ENCODE measurements around the gene OSBPL3. TPM values are rescaled to one million over a fixed set of nuclear protein-coding genes. Genes with fewer than 3 reads are reported as not detected.
"Not testable (repeated sequence)": the region's sequence is repeated elsewhere in the genome, so short reads cannot be mapped to it uniquely, and the experiment has no call there.

Gene OSBPL3
- total RNA-seq, 1 donor from 2014 or later, result 26.8 TPM

GRCh38 chr7:24908727-24909126, 71.3 kb downstream of the OSBPL3 start:
- DNase-seq (ENCODE audit: low read depth), result no peak
- H3K4me3 ChIP-seq (ENCODE audit: low read depth, low read length), result no peak overlapping the region
- no peak for TF ChIP-seq CTCF (conservative IDR thresholded peaks at IDR 0.05; ENCODE audit: low read depth, low read length)

- H3K4me3 ChIP-seq (ENCODE audit: low read depth, low read length), result no peak overlapping the region
- no peak for TF ChIP-seq CTCF (conservative IDR thresholded peaks at IDR 0.05; ENCODE audit: low read depth, low read length)
- no peak for DNase-seq (ENCODE audit: low read depth)
Observed at GRCh38 chr7:24908166-24908565, 71.8 kb downstream of the OSBPL3 start.

GRCh38 chr7:24907311-24907886, 72.6 kb downstream of the OSBPL3 start:
- H3K4me3 ChIP-seq (ENCODE audit: low read depth, low read length), result peak overlapping the region; percentile 17
- no peak for TF ChIP-seq CTCF (conservative IDR thresholded peaks at IDR 0.05; ENCODE audit: low read depth, low read length)
- peak; percentile 63 for DNase-seq (ENCODE audit: low read depth)

GRCh38 chr7:24905996-24906770, 73.8 kb downstream of the OSBPL3 start:
- H3K4me3 ChIP-seq (ENCODE audit: low read depth, low read length), result no peak overlapping the region
- DNase-seq (ENCODE audit: low read depth), result peak; percentile 84
- TF ChIP-seq CTCF (conservative IDR thresholded peaks at IDR 0.05; ENCODE audit: low read depth, low read length), result no peak

- DNase-seq (ENCODE audit: low read depth), result not testable (repeated sequence)
Observed at GRCh38 chr7:24903992-24904391, 76.0 kb downstream of the OSBPL3 start.

GRCh38 chr7:24903559-24903958, 76.4 kb downstream of the OSBPL3 start:
- DNase-seq (ENCODE audit: low read depth), result no peak
- no peak for TF ChIP-seq CTCF (conservative IDR thresholded peaks at IDR 0.05; ENCODE audit: low read depth, low read length)

More at GRCh38 chr7:24903992-24904391, 76.0 kb downstream of the OSBPL3 start:
- H3K4me3 ChIP-seq (ENCODE audit: low read depth, low read length), result not testable (repeated sequence)

GRCh38 chr7:24902931-24903330, 77.0 kb downstream of the OSBPL3 start:
- TF ChIP-seq CTCF (conservative IDR thresholded peaks at IDR 0.05; ENCODE audit: low read depth, low read length), result no peak
- DNase-seq (ENCODE audit: low read depth), result no peak

More at GRCh38 chr7:24903559-24903958, 76.4 kb downstream of the OSBPL3 start:
- no peak overlapping the region for H3K4me3 ChIP-seq (ENCODE audit: low read depth, low read length)

More at GRCh38 chr7:24902931-24903330, 77.0 kb downstream of the OSBPL3 start:
- no peak overlapping the region for H3K4me3 ChIP-seq (ENCODE audit: low read depth, low read length)

Measured in epithelial cell of proximal tubule (primary cell).